Body of pancreas (tissue), 4 donors: ENCODE results near the gene CEP170. TPM values are rescaled to one million over a fixed set of nuclear protein-coding genes. Genes with fewer than 3 reads are reported as not detected.

Experiments used
- ATAC-seq: fragments of 150-250 bp; one replicate; pipeline ENCODE4 v1.9.1; 2016
- DNase-seq, 4 donors: peaks; one replicate each; pipeline ENCODE4 v3.0.0-alpha.2; 2019
- H3K27ac ChIP-seq, 4 donors: fragments of 200-600 bp; sonication (generic); 1 replicate in 3 of 4; 2 replicates in 1 of 4; pipeline versions ENCODE4 v1.5.1 to v1.6.1; 2016 to 2019; ENCODE audit warnings: mild to moderate bottlenecking in 1 of 4, mixed read lengths in 1 of 4, moderate library complexity in 1 of 4
- H3K27me3 ChIP-seq, 2 donors: fragments of 200-600 bp; sonication (generic); one replicate each; pipeline ENCODE4 v1.6.0; 2016; ENCODE audit warnings: mild to moderate bottlenecking in 1 of 2
- H3K36me3 ChIP-seq, 2 donors: fragments of 200-600 bp; sonication (generic); replicated peaks in 1 of 2; 2 replicates each; pipeline ENCODE4 v1.5.1; 2016; ENCODE audit warnings: low read depth in 2 of 2; ENCODE audit not compliant: insufficient read depth in 1 of 2
- H3K4me1 ChIP-seq: fragments of 200-600 bp; sonication (generic); one replicate; pipeline ENCODE4 v1.6.0; 2016
- H3K4me3 ChIP-seq, 2 donors: fragments of 200-600 bp; sonication (generic); 1 replicate in 1 of 2; 2 replicates in 1 of 2; pipeline ENCODE4 v1.5.1; 2016 to 2019
- H3K9me3 ChIP-seq, 3 donors: fragments of 200-600 bp; sonication (generic); 1 replicate in 2 of 3; 2 replicates in 1 of 3; pipeline ENCODE4 v1.5.1; 2016
- CTCF ChIP-seq, 7 experiments: fragments of 450-650 bp in 4 of 7; fragments of 200-600 bp in 3 of 7; sonication (generic) in 3 of 7; IDR thresholded peaks; one replicate each; pipeline ENCODE4 v1.5.1; 2016 to 2019; ENCODE audit warnings: antibody characterized with exemption in 7 of 7
- POLR2A ChIP-seq, 3 donors: fragments of 450-650 bp; IDR thresholded peaks; one replicate each; pipeline ENCODE4 v1.6.1; 2016; ENCODE audit warnings: antibody characterized with exemption in 3 of 3, mild to moderate bottlenecking in 2 of 3
- WGBS, 2 donors: methylation state at CpG; one replicate each; pipeline ENCODE4 v1.1.5; 2017; 5-methylcytosine and 5-hydroxymethylcytosine counted together
- intact Hi-C: fragments of 100-400 bp; cut with DNase I; formaldehyde crosslinking; loops from one replicate; pipeline ENCODE4 v1.15.1; 2023
- total RNA-seq, 2 donors: library from RNA; depleted of rRNA; stranded (reverse); fragments of >200 nt; gene quantifications; one replicate each; pipeline ENCODE4 v1.1.0, GENCODE V29; 2016

Gene CEP170
- total RNA-seq, 2 donors from 2014 or later: 17.5 to 22.3 TPM

- TF ChIP-seq CTCF (IDR thresholded peaks at IDR 0.05) (no peak), POLR2A (IDR thresholded peaks at IDR 0.05) (no peak)
- DNase-seq: no peak
- ATAC-seq: no peak
- 90 to 92% methylated on average over 2 of the region's 2 CpGs for WGBS, 2 donors
- Histone ChIP-seq H3K4me3 (no peak overlapping the region), H3K36me3 (peaks cover 0 to 22% of the 10 kb centered on the region in 2 donors), H3K9me3 (no peaks in the 10 kb centered on the region), H3K27me3 (no peaks in the 10 kb centered on the region), H3K4me1 (peaks cover 16% of the 10 kb centered on the region), H3K27ac (no peak overlapping the region)
- intact Hi-C loops: no loop called here
Observed at GRCh38 chr1:243273945-243274344, 18.9 kb upstream of the CEP170 start.

GRCh38 chr1:243273506-243273905 is 18.4 kb upstream of the CEP170 start:
- H3K27me3 ChIP-seq: no peaks in the 10 kb centered on the region
- no peak for DNase-seq
- H3K9me3 ChIP-seq: no peaks in the 10 kb centered on the region
- H3K36me3 ChIP-seq: peaks cover 0 to 22% of the 10 kb centered on the region in 2 donors
- no peak for TF ChIP-seq POLR2A (IDR thresholded peaks at IDR 0.05)
- no peak for TF ChIP-seq CTCF (IDR thresholded peaks at IDR 0.05)
- intact Hi-C loops: no loop called here
- H3K4me1 ChIP-seq: peaks cover 20% of the 10 kb centered on the region
- no peak for ATAC-seq
- no peak overlapping the region for H3K4me3 ChIP-seq
- H3K27ac ChIP-seq: no peak overlapping the region
- WGBS, 2 donors: 89 to 94% methylated on average over 3 of the region's 3 CpGs

GRCh38 chr1:243272401-243272800 is 17.3 kb upstream of the CEP170 start:
- Histone ChIP-seq H3K4me3 (no peak overlapping the region), H3K27me3 (no peaks in the 10 kb centered on the region), H3K36me3 (peaks cover 0 to 22% of the 10 kb centered on the region in 2 donors), H3K4me1 (peaks cover 28% of the 10 kb centered on the region), H3K27ac (no peak overlapping the region), H3K9me3 (no peaks in the 10 kb centered on the region)
- no peak for ATAC-seq
- TF ChIP-seq POLR2A (IDR thresholded peaks at IDR 0.05) (no peak), CTCF (IDR thresholded peaks at IDR 0.05) (no peak)
- intact Hi-C loops: no loop called here
- no peak for DNase-seq

- no peaks in the 10 kb centered on the region for H3K27me3 ChIP-seq
- no peak overlapping the region for H3K4me3 ChIP-seq
- 83 to 92% methylated on average over 1 of the region's 1 CpG for WGBS, 2 donors
- TF ChIP-seq CTCF (IDR thresholded peaks at IDR 0.05) (no peak), POLR2A (IDR thresholded peaks at IDR 0.05) (no peak)
- no peaks in the 10 kb centered on the region for H3K9me3 ChIP-seq
- ATAC-seq (no peak), DNase-seq (no peak)
- H3K27ac ChIP-seq: no peak overlapping the region
- H3K4me1 ChIP-seq: peaks cover 28% of the 10 kb centered on the region
- intact Hi-C loops: no loop called here
- peaks cover 0 to 22% of the 10 kb centered on the region in 2 donors for H3K36me3 ChIP-seq
Observed at GRCh38 chr1:243271996-243272395, 16.9 kb upstream of the CEP170 start.

- intact Hi-C loops: no loop called here
- Histone ChIP-seq H3K27ac (peak overlapping the region in 1 of 4 donors; percentile 23), H3K4me3 (no peak overlapping the region), H3K36me3 (peaks cover 0 to 15% of the 10 kb centered on the region in 2 donors), H3K9me3 (no peaks in the 10 kb centered on the region), H3K27me3 (no peaks in the 10 kb centered on the region), H3K4me1 (peaks cover 28% of the 10 kb centered on the region)
- no peak for ATAC-seq
- DNase-seq: no peak
- no peak for TF ChIP-seq CTCF (IDR thresholded peaks at IDR 0.05)
- TF ChIP-seq POLR2A (IDR thresholded peaks at IDR 0.05): no peak
- 66% methylated on average over 6 of the region's 6 CpGs for WGBS, 2 donors
Observed at GRCh38 chr1:243270097-243270864, 15.2 kb upstream of the CEP170 start.
